Liver (tissue), 9 donors: ENCODE data around the gene SLC19A3. TPM values are rescaled to one million over a fixed set of nuclear protein-coding genes. Genes with fewer than 3 reads are reported as not detected.

Source experiments
- DNase-seq: peaks from one replicate; pipeline ENCODE4 v3.0.0-alpha.2; 2017; ENCODE audit warnings: low spot score
- H3K27ac ChIP-seq, 2 donors: one replicate each; pipeline ENCODE4 v1.7.0; 2013; ENCODE audit warnings: inconsistent platforms in 2 of 2, low read length in 2 of 2, control low read depth in 1 of 2, low read depth in 1 of 2, mild to moderate bottlenecking in 1 of 2
- H3K27me3 ChIP-seq, 4 donors: one replicate each; pipeline versions ENCODE4 v1.6.1 to v1.7.0; 2013; ENCODE audit warnings: low read length in 3 of 4, inconsistent platforms in 1 of 4, mild to moderate bottlenecking in 1 of 4, moderate library complexity in 1 of 4; ENCODE audit not compliant: control insufficient read depth in 4 of 4, insufficient read depth in 4 of 4
- H3K36me3 ChIP-seq, 4 donors: one replicate each; pipeline versions ENCODE4 v1.6.1 to v1.7.0; 2013; ENCODE audit warnings: low read length in 3 of 4, mild to moderate bottlenecking in 3 of 4, low read depth in 1 of 4, moderate library complexity in 1 of 4; ENCODE audit not compliant: control insufficient read depth in 4 of 4, insufficient read depth in 3 of 4
- H3K4me1 ChIP-seq, 4 donors: one replicate each; pipeline versions ENCODE4 v1.6.1 to v1.7.0; 2013; ENCODE audit warnings: low read length in 3 of 4, mild to moderate bottlenecking in 3 of 4, moderate library complexity in 1 of 4; ENCODE audit not compliant: control insufficient read depth in 4 of 4, insufficient read depth in 4 of 4
- H3K4me3 ChIP-seq, 3 donors: one replicate each; pipeline versions ENCODE4 v1.6.1 to v1.7.0; 2013; ENCODE audit warnings: low read length in 3 of 3, control low read depth in 1 of 3, low read depth in 1 of 3, mild to moderate bottlenecking in 1 of 3
- H3K9ac ChIP-seq, 2 donors: one replicate each; pipeline ENCODE4 v1.7.0; 2013; ENCODE audit warnings: low read length in 2 of 2, mild to moderate bottlenecking in 2 of 2, moderate library complexity in 2 of 2, control low read depth in 1 of 2, low read depth in 1 of 2
- H3K9me3 ChIP-seq, 4 donors: one replicate each; pipeline versions ENCODE4 v1.6.1 to v1.7.0; 2013; ENCODE audit warnings: low read length in 3 of 4; ENCODE audit not compliant: control insufficient read depth in 4 of 4
- ATF3 ChIP-seq: IDR thresholded peaks from 2 replicates; pipeline ENCODE4 v1.6.1; 2016; ENCODE audit warnings: antibody characterized with exemption
- EGR1 ChIP-seq, 2 donors: IDR thresholded peaks; 2 replicates each; pipeline ENCODE4 v1.6.1; 2016 to 2018; ENCODE audit warnings: antibody characterized with exemption in 2 of 2, low read depth in 2 of 2
- FOXA1 ChIP-seq: IDR thresholded peaks from 2 replicates; pipeline ENCODE4 v1.6.1; 2016; ENCODE audit warnings: antibody characterized with exemption
- FOXA2 ChIP-seq: IDR thresholded peaks from 2 replicates; pipeline ENCODE4 v1.6.1; 2016; ENCODE audit warnings: antibody characterized with exemption
- HNF4A ChIP-seq, 2 donors: conservative IDR thresholded peaks; 2 replicates each; pipeline ENCODE4 v1.6.1; 2016; ENCODE audit warnings: antibody characterized with exemption in 2 of 2, mild to moderate bottlenecking in 2 of 2
- HNF4G ChIP-seq: IDR thresholded peaks from 2 replicates; pipeline ENCODE4 v1.6.1; 2016; ENCODE audit warnings: antibody characterized with exemption
- JUND ChIP-seq, 2 donors: IDR thresholded peaks; 2 replicates each; pipeline ENCODE4 v1.6.1; 2016; ENCODE audit warnings: antibody characterized with exemption in 2 of 2
- MAX ChIP-seq: IDR thresholded peaks from 2 replicates; pipeline ENCODE4 v1.6.1; 2016; ENCODE audit warnings: antibody characterized with exemption
- RAD21 ChIP-seq, 2 donors: IDR thresholded peaks; 2 replicates each; pipeline ENCODE4 v1.6.1; 2016; ENCODE audit warnings: antibody characterized with exemption in 2 of 2, mild to moderate bottlenecking in 2 of 2
- REST ChIP-seq: IDR thresholded peaks from 2 replicates; pipeline ENCODE4 v1.6.1; 2016; ENCODE audit warnings: antibody characterized with exemption, mild to moderate bottlenecking
- RXRA ChIP-seq, 2 donors: IDR thresholded peaks; 2 replicates each; pipeline ENCODE4 v1.6.1; 2017 to 2018; ENCODE audit warnings: antibody characterized with exemption in 2 of 2, mild to moderate bottlenecking in 1 of 2
- SP1 ChIP-seq: IDR thresholded peaks from 2 replicates; pipeline ENCODE4 v1.6.1; 2018; ENCODE audit warnings: antibody characterized with exemption, mild to moderate bottlenecking
- YY1 ChIP-seq: IDR thresholded peaks from 2 replicates; pipeline ENCODE4 v1.6.1; 2016; ENCODE audit warnings: antibody characterized with exemption, mild to moderate bottlenecking
- ZBTB33 ChIP-seq: IDR thresholded peaks from 2 replicates; pipeline ENCODE4 v1.6.1; 2016; ENCODE audit warnings: antibody characterized with exemption
- WGBS: extraction: QIAGEN DNeasy Blood & Tissue Kit; methylation state at CpG from one replicate; pipeline ENCODE4 v1.1.7; 2013; 5-methylcytosine and 5-hydroxymethylcytosine counted together
- polyA plus RNA-seq, 2 donors: library from polyadenylated mRNA; stranded (reverse) in 1 of 2; unstranded in 1 of 2; fragments of 200-250 nt in 1 of 2; fragments of >200 nt in 1 of 2; fragmentation: Nextera tagmentation in 1 of 2; extraction: Ambion mirVana in 1 of 2; gene quantifications; one replicate each; pipeline versions ENCODE4 v1.2.1 to v1.2.3, GENCODE V29; 2013 to 2015
- total RNA-seq, 2 donors: library from RNA; depleted of rRNA; stranded (reverse); fragments of >200 nt; gene quantifications; one replicate each; pipeline ENCODE4 v1.2.3, GENCODE V29; 2014
- donor health status: healthy.
- donor health status: healthy.
- donor health status: healthy.
- donor health status: healthy.
- donor health status: healthy.

Gene SLC19A3
- total and polyA plus RNA-seq, 4 donors = 4.2 to 12.9 (median 8.4) TPM

GRCh38 chr2:227739351-227739750, 21.5 kb upstream of the SLC19A3 start:
- H3K4me1 ChIP-seq = no peaks in the 10 kb centered on the region
- no peaks in the 10 kb centered on the region for H3K36me3 ChIP-seq
- 72% methylated on average over 14 of the region's 14 CpGs for WGBS
- no peak overlapping the region for H3K4me3 ChIP-seq
- DNase-seq = no peak
- no peak overlapping the region for H3K27ac ChIP-seq
- no peak for TF ChIP-seq EGR1 (IDR thresholded peaks at IDR 0.05; ENCODE audit: low read depth in 2 of 2)
- no peak for TF ChIP-seq FOXA1
- TF ChIP-seq YY1 = no peak
- H3K27me3 ChIP-seq = no peaks in the 10 kb centered on the region
- H3K9me3 ChIP-seq = no peaks in the 10 kb centered on the region
- H3K9ac ChIP-seq = no peak overlapping the region

GRCh38 chr2:227728035-227728434, 10.2 kb upstream of the SLC19A3 start, which contains the start of gene SCYGR7:
TSS of gene SCYGR7 (plus strand) at chr2:227728335. CDS start at chr2:227728335, 0 bp downstream.
- DNase-seq = no peak
- H3K27ac ChIP-seq = no peak within 1 kb of the TSS
- WGBS = 91% methylated on average over 5 of the region's 5 CpGs
- H3K9ac ChIP-seq = no peak within 1 kb of the TSS
- TF ChIP-seq ZBTB33 (no peak), MAX (no peak), ATF3 (no peak), YY1 (no peak), HNF4A (conservative IDR thresholded peaks at IDR 0.05) (no peak), RAD21 (IDR thresholded peaks at IDR 0.05) (no peak), JUND (IDR thresholded peaks at IDR 0.05) (no peak), RXRA (IDR thresholded peaks at IDR 0.05) (no peak), FOXA2 (no peak), REST (no peak), HNF4G (no peak), FOXA1 (no peak), SP1 (no peak)
- no peaks in the 10 kb centered on the region for H3K9me3 ChIP-seq
- H3K27me3 ChIP-seq = no peaks in the 10 kb centered on the region
- H3K4me1 ChIP-seq = no peaks in the 10 kb centered on the region
- H3K36me3 ChIP-seq = no peaks in the 10 kb centered on the region
- no peak within 1 kb of the TSS for H3K4me3 ChIP-seq
